Breast epithelium (tissue), 4 donors: ENCODE results near the gene GPX8. TPM values are rescaled to one million over a fixed set of nuclear protein-coding genes. Genes with fewer than 3 reads are reported as not detected.
A peak's percentile ranks its signal among the peaks of the same experiment; 100 is the strongest.

Experiments used
- DNase-seq, 2 donors: peaks; one replicate each; pipeline ENCODE4 v3.0.0-alpha.2; 2019; ENCODE audit warnings: low spot score in 2 of 2
- H3K27ac ChIP-seq, 2 donors: fragments of 200-600 bp; sonication (generic) in 1 of 2; one replicate each; pipeline ENCODE4 v1.5.1; 2016 to 2019; ENCODE audit warnings: mild to moderate bottlenecking in 1 of 2
- H3K27me3 ChIP-seq, 2 donors: fragments of 200-600 bp; sonication (generic) in 1 of 2; one replicate each; pipeline versions ENCODE4 v1.5.1 to v1.6.0; 2017 to 2019; ENCODE audit warnings: control low read depth in 1 of 2, mild to moderate bottlenecking in 1 of 2
- H3K36me3 ChIP-seq: fragments of 200-600 bp; one replicate; pipeline ENCODE4 v1.5.1; 2019
- H3K4me1 ChIP-seq, 2 donors: fragments of 200-600 bp; sonication (generic); one replicate each; pipeline ENCODE4 v1.5.1; 2016 to 2019; ENCODE audit warnings: control low read depth in 1 of 2
- H3K4me3 ChIP-seq, 3 donors: fragments of 200-600 bp; sonication (generic); 1 replicate in 2 of 3; 2 replicates in 1 of 3; pipeline ENCODE4 v1.5.1; 2016 to 2019; ENCODE audit warnings: mild to moderate bottlenecking in 3 of 3, moderate library complexity in 2 of 3
- H3K9me3 ChIP-seq, 2 donors: fragments of 200-600 bp; sonication (generic) in 1 of 2; one replicate each; pipeline ENCODE4 v1.5.1; 2016 to 2019; ENCODE audit warnings: control low read depth in 1 of 2
- CTCF ChIP-seq, 3 donors: fragments of 450-650 bp; IDR thresholded peaks; one replicate each; pipeline ENCODE4 v1.5.1; 2016 to 2017; ENCODE audit warnings: antibody characterized with exemption in 3 of 3, mild to moderate bottlenecking in 3 of 3, moderate library complexity in 3 of 3
- POLR2A ChIP-seq: fragments of 450-650 bp; IDR thresholded peaks from one replicate; pipeline ENCODE4 v1.6.1; 2016; ENCODE audit warnings: antibody characterized with exemption, mild to moderate bottlenecking, moderate library complexity
- POLR2AphosphoS5 ChIP-seq, 3 donors: sonication (generic); formaldehyde crosslinking; IDR thresholded peaks; one replicate each; pipeline ENCODE4 v1.6.1; 2017; ENCODE audit warnings: antibody characterized with exemption in 3 of 3
- intact Hi-C: fragments of 100-400 bp; cut with DNase I; formaldehyde crosslinking; loops from one replicate; pipeline ENCODE4 v1.15.1; 2023; ENCODE audit warnings: low total_unique reads
- total RNA-seq, 3 donors: library from RNA; depleted of rRNA; stranded (reverse); fragments of >200 nt; gene quantifications; one replicate each; pipeline ENCODE4 v1.1.0, GENCODE V29; 2016

The GPX8 gene
- total RNA-seq, result 10 to 100 TPM; 14.4 to 24.9 (median 21.0) TPM

- no peak for DNase-seq
- no peaks in the 10 kb centered on the region for H3K4me1 ChIP-seq
- TF ChIP-seq POLR2A (no peak), POLR2AphosphoS5 (IDR thresholded peaks at IDR 0.05) (no peak), CTCF (IDR thresholded peaks at IDR 0.05) (peak in 2 of 3 donors; percentile 22 to 25)
- peak within 1 kb of the TSS; percentile 36 to 76 for H3K27ac ChIP-seq
- H3K4me3 ChIP-seq, result peak within 1 kb of the TSS; percentile 41 to 67 (median 49)
- intact Hi-C loops, result no loop called here
- no peaks in the 10 kb centered on the region for H3K27me3 ChIP-seq
- no peaks in the 10 kb centered on the region for H3K9me3 ChIP-seq
- H3K36me3 ChIP-seq, result peaks cover 6% of the 10 kb centered on the region
Measured at GRCh38 chr5:55159763-55160492, at the start of gene GPX8. Gene GPX8 (plus strand): TSS chr5:55160171. CDS start chr5:55160193, 22 bp downstream.

GRCh38 chr5:55110217-55110616, 49.8 kb upstream of the GPX8 start:
- no peaks in the 10 kb centered on the region for H3K27me3 ChIP-seq
- no peaks in the 10 kb centered on the region for H3K4me1 ChIP-seq
- no peak overlapping the region for H3K27ac ChIP-seq
- H3K9me3 ChIP-seq, result no peaks in the 10 kb centered on the region
- H3K4me3 ChIP-seq, result no peak overlapping the region
- H3K36me3 ChIP-seq, result no peaks in the 10 kb centered on the region
- TF ChIP-seq POLR2AphosphoS5 (IDR thresholded peaks at IDR 0.05) (no peak), POLR2A (no peak), CTCF (IDR thresholded peaks at IDR 0.05) (no peak)
- DNase-seq, result no peak
- intact Hi-C loops, result no loop called here

GRCh38 chr5:55113327-55113726, 46.6 kb upstream of the GPX8 start:
- Histone ChIP-seq H3K27ac (no peak overlapping the region), H3K36me3 (no peaks in the 10 kb centered on the region), H3K9me3 (no peaks in the 10 kb centered on the region), H3K4me1 (no peaks in the 10 kb centered on the region), H3K27me3 (no peaks in the 10 kb centered on the region), H3K4me3 (no peak overlapping the region)
- TF ChIP-seq CTCF (IDR thresholded peaks at IDR 0.05) (no peak), POLR2A (no peak), POLR2AphosphoS5 (IDR thresholded peaks at IDR 0.05) (no peak)
- intact Hi-C loops, result no loop called here
- no peak for DNase-seq

- TF ChIP-seq POLR2AphosphoS5 (IDR thresholded peaks at IDR 0.05), result no peak
- no peak for TF ChIP-seq CTCF (IDR thresholded peaks at IDR 0.05)
- TF ChIP-seq POLR2A, result no peak
- no peak overlapping the region for H3K4me3 ChIP-seq
- no peak overlapping the region for H3K27ac ChIP-seq
- H3K4me1 ChIP-seq, result no peaks in the 10 kb centered on the region
- no peaks in the 10 kb centered on the region for H3K9me3 ChIP-seq
- intact Hi-C loops, result no loop called here
- H3K27me3 ChIP-seq, result no peaks in the 10 kb centered on the region
- no peaks in the 10 kb centered on the region for H3K36me3 ChIP-seq
- DNase-seq, result no peak
Measured at GRCh38 chr5:55114061-55114460, 45.9 kb upstream of the GPX8 start.

- no peaks in the 10 kb centered on the region for H3K36me3 ChIP-seq
- H3K4me1 ChIP-seq, result no peaks in the 10 kb centered on the region
- no peak for DNase-seq
- intact Hi-C loops, result no loop called here
- H3K4me3 ChIP-seq, result no peak overlapping the region
- peaks cover 0 to 9% of the 10 kb centered on the region in 2 donors for H3K27me3 ChIP-seq
- no peak overlapping the region for H3K27ac ChIP-seq
- TF ChIP-seq POLR2AphosphoS5 (IDR thresholded peaks at IDR 0.05) (no peak), POLR2A (no peak), CTCF (IDR thresholded peaks at IDR 0.05) (no peak)
- H3K9me3 ChIP-seq, result no peaks in the 10 kb centered on the region
Measured at GRCh38 chr5:55123365-55123764, 36.6 kb upstream of the GPX8 start.
